NCI-H128 (cell line): ENCODE data around the gene TNKS1BP1.
"Not testable (repeated sequence)": the region's sequence is repeated elsewhere in the genome, so short reads cannot be mapped to it uniquely, and the experiment has no call there.

Experiments used
- DNase-seq: peaks from one replicate; lab custom pipeline; 2025; ENCODE audit not compliant: unreplicated experiment; lab: John Stamatoyannopoulos, UW

Gene TNKS1BP1

GRCh38 chr11:57311109-57311936, 13.4 kb downstream of the TNKS1BP1 start:
- no peak for DNase-seq

DNA sequence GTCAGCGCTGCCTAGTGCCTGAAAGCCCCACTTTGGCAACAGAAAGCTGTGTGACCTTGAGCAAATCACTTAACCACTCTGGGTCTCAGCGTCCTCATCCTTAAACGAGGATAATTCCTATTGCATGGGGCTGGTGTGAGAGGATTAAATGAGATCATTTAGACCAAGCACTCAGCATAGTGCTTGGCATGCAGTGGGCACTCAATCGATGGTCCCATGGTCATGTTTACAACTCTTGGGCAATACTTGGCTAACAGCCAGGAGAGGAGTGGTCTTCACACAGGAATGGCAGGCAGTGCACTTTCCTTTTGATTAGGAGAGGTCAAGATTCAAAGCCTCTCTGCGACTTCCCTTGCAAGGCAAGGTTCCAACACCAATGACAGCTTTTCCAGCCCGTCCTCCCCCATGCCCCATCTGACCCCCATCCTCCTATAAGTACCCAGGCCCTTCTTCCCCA, 14.1 kb downstream of the TNKS1BP1 start:
- no peak for DNase-seq

GRCh38 chr11:57310091-57310490, 14.7 kb downstream of the TNKS1BP1 start:
- DNase-seq: no peak

GRCh38 chr11:57309106-57310059, 15.4 kb downstream of the TNKS1BP1 start:
- no peak for DNase-seq

- DNase-seq: no peak
These were observed 16.2 kb downstream of the TNKS1BP1 start for GRCh38 chr11:57308426-57309060.

DNA sequence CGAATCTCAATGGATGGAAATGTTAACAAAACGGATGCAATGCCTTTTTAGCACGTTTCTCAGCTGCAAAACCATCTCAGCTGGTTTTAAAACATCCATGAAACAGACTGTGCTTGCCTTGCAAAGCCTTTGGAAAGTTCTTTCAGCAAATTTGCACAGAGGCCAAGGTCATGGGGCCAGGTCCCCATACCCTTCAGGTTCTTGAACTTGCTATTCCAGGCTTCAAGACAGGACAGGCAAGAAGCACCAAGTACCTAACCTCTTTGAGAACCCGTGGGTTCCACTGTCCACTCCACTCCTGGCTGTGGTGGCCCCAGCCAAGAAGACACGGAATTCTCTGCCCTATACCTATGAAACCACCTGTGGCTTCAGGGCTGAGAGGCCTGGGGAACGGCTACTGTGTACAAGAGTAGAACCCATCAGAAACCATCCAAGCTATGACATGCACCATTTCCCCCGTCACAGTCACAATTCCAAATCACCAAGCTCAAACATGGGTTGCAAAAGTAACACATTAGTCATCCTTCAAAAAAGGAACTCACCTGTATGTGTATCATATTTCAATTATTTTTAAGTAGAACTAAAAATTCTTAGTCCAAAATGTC, 17.0 kb downstream of the TNKS1BP1 start:
- DNase-seq: no peak

GRCh38 chr11:57306940-57307565, 17.7 kb downstream of the TNKS1BP1 start:
- DNase-seq: no peak

DNA sequence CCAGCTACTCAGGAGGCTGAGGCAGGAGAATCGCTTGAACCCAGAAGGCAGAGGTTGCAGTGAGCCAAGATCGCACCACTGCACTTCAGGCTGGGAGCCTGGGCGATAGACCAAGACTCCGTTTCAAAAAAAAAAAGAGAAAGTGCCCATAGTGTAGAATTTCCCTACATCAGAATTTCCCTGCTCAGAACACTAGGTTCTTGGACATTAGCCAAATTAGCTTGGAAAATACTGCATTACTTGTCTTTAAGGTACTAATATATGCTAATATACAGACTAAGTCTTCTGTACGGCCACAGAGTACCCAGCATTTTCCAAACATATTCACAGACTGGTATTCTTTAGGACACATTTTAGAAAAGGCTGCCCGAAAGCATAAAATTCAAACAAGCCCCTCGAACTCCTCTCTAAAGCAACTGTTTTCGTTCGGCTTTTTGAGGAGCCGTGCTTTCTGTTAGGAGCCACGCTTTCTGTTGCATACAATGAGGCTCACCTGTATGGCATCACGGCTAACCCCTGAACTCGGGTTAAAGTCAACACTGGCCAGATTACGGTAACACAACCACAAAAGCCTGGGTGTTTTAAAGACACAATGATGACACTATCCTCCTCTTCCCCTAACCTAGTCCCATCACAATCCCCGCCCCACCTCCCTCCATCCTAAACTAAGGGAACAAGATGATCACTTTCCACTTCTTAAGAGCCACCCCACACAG, 18.4 kb downstream of the TNKS1BP1 start:
- DNase-seq: no peak

DNA sequence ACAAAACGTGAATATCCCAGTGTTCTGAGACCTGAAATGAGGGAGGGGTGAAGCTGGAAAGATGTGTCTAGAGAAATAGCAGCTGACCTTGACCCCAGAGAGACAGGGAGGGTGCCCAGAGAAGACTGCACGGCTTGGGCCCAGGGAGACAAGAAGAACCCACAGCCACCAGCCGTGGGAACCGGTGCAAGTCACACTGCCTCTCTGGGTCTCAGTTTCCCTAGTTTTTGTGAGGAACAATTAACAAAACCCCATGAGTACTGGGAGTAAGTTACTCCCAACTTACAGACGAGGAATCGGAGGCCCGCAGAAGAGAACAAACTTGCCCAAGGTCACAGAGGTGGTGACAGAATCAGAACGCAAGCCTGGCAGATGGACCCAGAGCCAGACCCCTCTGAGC, 19.2 kb downstream of the TNKS1BP1 start:
- DNase-seq: no peak

GRCh38 chr11:57303990-57304579, 20.7 kb downstream of the TNKS1BP1 start:
- DNase-seq: no peak

DNA sequence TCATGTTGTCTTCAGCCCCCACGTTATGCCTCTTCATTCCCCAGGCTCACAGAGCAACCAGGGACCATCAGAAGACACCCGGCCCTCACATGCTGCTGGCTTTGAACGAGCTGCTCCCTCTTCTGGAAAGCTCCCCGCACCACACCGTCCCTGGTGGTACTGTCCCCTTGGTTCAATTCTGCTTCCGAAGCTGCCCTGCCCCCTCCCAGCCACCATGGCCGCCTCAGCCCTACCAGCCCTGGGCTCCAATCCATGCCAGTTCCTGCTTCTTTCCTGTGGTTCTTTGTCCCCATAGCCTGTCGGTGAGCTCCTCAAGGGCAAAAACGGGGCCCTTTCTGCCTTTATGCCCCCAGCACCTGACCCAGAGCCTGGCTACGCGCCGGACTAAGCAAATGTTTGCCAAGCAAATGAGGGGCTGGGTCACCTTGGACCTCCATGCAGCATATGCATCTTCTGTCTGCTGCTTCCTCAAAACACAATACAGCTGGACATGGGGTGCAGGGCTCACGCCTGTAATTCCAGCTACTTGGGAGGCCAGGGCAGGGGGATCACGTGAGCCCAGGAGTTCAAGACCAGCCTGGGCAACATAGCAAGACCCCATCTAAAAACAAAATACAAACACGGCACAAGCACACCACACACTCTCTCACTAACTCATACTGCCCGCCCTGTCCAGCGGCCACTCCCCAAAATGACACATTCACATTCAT, 21.3 kb downstream of the TNKS1BP1 start:
- DNase-seq: no peak

GRCh38 chr11:57302489-57302888, 22.3 kb downstream of the TNKS1BP1 start:
- no peak for DNase-seq

DNA sequence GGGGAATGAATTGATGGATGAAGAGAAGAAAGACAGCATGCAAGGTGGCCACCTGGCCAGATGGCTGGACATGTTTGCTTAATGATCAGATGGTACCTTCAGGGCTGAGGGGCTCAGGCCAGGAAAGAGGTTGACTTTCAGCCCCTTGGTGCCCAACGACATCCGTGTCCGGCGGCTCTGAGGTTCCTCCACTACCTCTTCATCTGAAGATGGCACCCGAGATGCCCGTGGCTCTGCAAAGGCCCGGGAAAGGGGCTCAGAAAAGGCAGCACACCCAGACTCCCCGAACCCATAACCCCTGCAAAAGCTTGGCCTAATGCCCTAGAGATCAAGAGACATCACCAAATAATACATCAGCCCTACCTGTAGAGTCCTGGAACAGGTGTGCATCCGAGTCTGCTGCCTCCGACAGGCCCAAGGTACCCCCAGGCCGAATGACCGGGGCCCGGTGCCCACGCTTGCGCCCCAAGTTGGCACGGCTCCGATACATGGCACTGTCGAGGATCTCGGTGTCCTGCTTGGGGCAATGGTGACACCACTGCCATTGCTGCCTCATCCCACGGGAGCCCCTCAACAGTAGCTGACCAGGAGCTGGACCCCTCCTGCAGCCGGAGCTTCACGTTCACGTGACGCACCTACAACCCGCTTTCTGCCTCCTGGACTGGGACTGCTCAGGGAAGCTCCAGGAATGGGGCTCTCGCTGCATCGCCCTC, 22.9 kb downstream of the TNKS1BP1 start:
- no peak for DNase-seq

DNA sequence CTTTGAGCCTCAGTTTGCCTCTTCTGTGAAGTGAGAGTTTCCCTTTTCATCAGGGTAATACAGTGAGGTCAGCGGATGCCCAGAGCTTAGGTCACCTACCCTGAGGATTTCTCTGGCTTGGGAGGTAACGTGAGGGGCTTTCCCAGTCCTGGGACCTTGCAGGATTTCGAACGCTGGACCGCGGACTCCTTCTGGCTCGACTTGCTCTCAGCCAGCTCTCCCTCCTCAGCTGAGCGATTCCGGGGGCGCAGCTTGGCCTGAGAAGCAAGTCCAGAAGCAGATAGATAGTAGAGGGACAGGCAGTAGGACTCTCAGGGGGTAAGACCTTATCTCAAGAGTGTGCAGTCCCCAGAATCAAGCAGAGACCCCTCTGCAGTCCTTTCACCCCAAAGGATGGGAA, 24.0 kb downstream of the TNKS1BP1 start:
- no peak for DNase-seq

DNA sequence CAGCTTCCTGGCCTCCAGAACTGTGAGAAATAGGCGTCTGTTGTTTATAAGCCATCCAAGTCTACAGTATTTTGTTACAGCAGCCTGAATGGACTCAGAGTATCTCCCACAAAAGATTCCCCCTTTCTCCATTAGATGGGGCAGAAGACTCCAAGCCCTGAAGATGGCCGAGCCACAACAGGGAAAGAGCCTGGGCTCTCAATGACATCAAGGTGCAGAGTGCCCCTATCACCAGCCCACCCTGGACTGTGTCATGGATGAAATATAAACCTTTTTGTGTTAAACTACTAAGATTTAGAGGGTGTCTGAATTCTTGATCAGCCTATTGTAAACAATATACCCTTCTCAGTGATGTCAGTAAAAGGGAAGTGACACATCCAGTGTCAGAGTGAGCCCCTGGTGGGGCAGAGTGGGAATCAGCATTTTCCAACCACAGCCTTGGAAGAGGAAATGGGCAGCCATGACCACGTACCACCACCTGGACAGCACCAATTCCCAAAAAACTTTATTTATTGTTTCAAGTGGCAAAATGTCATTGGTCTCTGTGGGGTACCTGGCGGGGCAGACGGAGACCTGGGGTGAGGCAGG, 25.5 kb downstream of the TNKS1BP1 start:
- DNase-seq: no peak

DNA sequence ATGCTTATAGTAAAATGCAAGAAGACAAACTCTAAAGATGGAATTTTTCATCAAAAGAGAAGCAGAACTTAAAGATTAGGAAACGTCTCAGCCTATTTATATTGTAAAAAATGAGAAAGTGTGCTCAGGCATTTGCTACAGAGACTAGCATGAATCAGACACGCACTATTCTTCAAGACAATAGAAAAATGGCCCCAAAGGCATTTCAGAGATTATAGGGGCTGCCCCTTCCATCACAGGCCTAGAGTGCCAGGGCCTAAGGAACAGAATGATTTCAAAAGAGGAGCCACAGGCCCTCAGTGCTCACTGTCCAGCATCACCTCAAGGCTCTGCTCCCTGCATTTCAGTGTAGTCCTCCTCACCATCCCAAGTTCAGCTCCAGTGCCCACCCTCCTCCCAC, 27.5 kb downstream of the TNKS1BP1 start:
- no peak for DNase-seq

GRCh38 chr11:57296205-57296604, 28.5 kb downstream of the TNKS1BP1 start:
- DNase-seq: not testable (repeated sequence)
